Dedifferentiated amniotic fluid mesenchymal stem cell (primary cell): Measurements from ENCODE around the gene TMEM25.

Source experiments
- DNase-seq: peaks from one replicate; pipeline ENCODE4 v3.0.0-alpha.2; 2016; ENCODE audit errors: extremely low spot score

The TMEM25 gene

DNA sequence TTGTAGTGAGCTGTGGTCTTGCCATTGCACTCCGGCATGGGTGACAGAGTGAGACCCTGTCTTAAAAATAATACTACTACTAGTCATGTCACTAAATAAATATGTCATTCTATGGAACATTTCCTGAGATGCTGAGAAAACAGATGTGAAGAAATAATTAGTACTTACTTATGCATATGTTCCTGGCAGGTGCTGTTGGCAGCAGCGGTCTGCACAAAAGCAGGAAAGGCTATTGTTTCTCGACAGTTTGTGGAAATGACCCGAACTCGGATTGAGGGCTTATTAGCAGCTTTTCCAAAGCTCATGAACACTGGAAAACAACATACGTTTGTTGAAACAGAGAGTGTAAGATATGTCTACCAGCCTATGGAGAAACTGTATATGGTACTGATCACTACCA lies 50.1 kb downstream of the TMEM25 start:
- DNase-seq: no peak
